Endothelial cell of umbilical vein (primary cell): ENCODE results near the gene SPTBN5. TPM values are rescaled to one million over a fixed set of nuclear protein-coding genes. Genes with fewer than 3 reads are reported as not detected.

Experiments used
- BruUV-seq: library from RNA; stranded (reverse); fragments of 400-500 nt; replicated peaks from 2 replicates; lab custom pipeline; 2021; lab: Mats Ljungman, UMichigan
- CTCF ChIA-PET: fragments of 300-600, 350-600 bp; sonication (Branson Sonifier 250); formaldehyde crosslinking; loops from one replicate; lab custom pipeline; 2021; ENCODE audit warnings: antibody characterized with exemption, inconsistent platforms; lab: Charles Lee
- POLR2A ChIA-PET: fragments of 300-600, 350-600 bp; sonication (Branson Sonifier 250); formaldehyde crosslinking; loops from one replicate; lab custom pipeline; 2021; ENCODE audit warnings: antibody characterized with exemption, inconsistent platforms; lab: Charles Lee
- DNase-seq: peaks from one replicate; pipeline ENCODE4 v3.0.0-alpha.2; 2011; ENCODE audit warnings: low read depth, low spot score
- FAIRE-seq: peaks from 2 replicates; lab custom pipeline; 2011; peaks lifted over from hg19 to GRCh38; lab: Jason Lieb, UNC
- H2AFZ ChIP-seq: 2 replicates; pipeline ENCODE4 v1.6.0; 2012; ENCODE audit warnings: low read depth, low read length, control low read depth, inconsistent platforms
- H3K27ac ChIP-seq: 2 replicates; pipeline ENCODE4 v1.5.1; 2011; ENCODE audit warnings: low read depth, mild to moderate bottlenecking, control low read depth, low read length, moderate library complexity; ENCODE audit not compliant: insufficient read depth
- H3K27me3 ChIP-seq, 2 experiments: 2 replicates each; pipeline versions ENCODE4 v1.6.0 to v1.6.1; 2011; ENCODE audit warnings: low read length in 2 of 2, mixed read lengths in 1 of 2; ENCODE audit not compliant: control insufficient read depth in 2 of 2, insufficient read depth in 2 of 2
- H3K36me3 ChIP-seq, 2 experiments: 2 replicates in 1 of 2; 3 replicates in 1 of 2; pipeline ENCODE4 v1.5.1; 2011; ENCODE audit warnings: low read length in 2 of 2, mild to moderate bottlenecking in 1 of 2, moderate library complexity in 1 of 2; ENCODE audit not compliant: control insufficient read depth in 2 of 2, insufficient read depth in 2 of 2; ENCODE audit errors: extremely low read depth in 1 of 2
- H3K4me1 ChIP-seq: 3 replicates; pipeline ENCODE4 v1.5.1; 2011; ENCODE audit warnings: mild to moderate bottlenecking, low read length; ENCODE audit not compliant: control insufficient read depth, insufficient read depth; ENCODE audit errors: extremely low read depth
- H3K4me2 ChIP-seq: 2 replicates; pipeline ENCODE4 v1.6.1; 2011; ENCODE audit warnings: low read length, control low read depth, mixed read lengths; ENCODE audit not compliant: insufficient read depth
- H3K4me3 ChIP-seq, 3 experiments: fragments of 200-600 bp in 1 of 3; sonication (generic), shearing (Covaris generic) in 1 of 3; replicated peaks in 1 of 3; 2 replicates each; pipeline ENCODE4 v1.5.1; 2011 to 2016; ENCODE audit warnings: control low read depth in 3 of 3, low read length in 3 of 3, mild to moderate bottlenecking in 2 of 3, inconsistent platforms in 1 of 3, low read depth in 1 of 3, moderate library complexity in 1 of 3; ENCODE audit not compliant: insufficient read depth in 1 of 3
- H3K79me2 ChIP-seq: 2 replicates; pipeline ENCODE4 v1.6.0; 2012; ENCODE audit warnings: low read length, inconsistent platforms; ENCODE audit not compliant: control insufficient read depth, insufficient read depth
- H3K9ac ChIP-seq: replicated peaks from 2 replicates; pipeline ENCODE3; 2011; ENCODE audit warnings: low read length, control low read depth; ENCODE audit not compliant: insufficient read depth; ENCODE audit errors: extremely low read depth
- H3K9me1 ChIP-seq: replicated peaks from 3 replicates; pipeline ENCODE4 v1.6.0; 2011; ENCODE audit warnings: mild to moderate bottlenecking, low read length; ENCODE audit not compliant: control insufficient read depth, insufficient read depth; ENCODE audit errors: extremely low read depth
- H3K9me3 ChIP-seq: replicated peaks from 2 replicates; pipeline ENCODE4 v1.5.1; 2012; ENCODE audit warnings: low read length, inconsistent platforms; ENCODE audit not compliant: control insufficient read depth, insufficient read depth
- H4K20me1 ChIP-seq: replicated peaks from 2 replicates; pipeline ENCODE3; 2011; ENCODE audit warnings: mild to moderate bottlenecking, low read length; ENCODE audit not compliant: control insufficient read depth, insufficient read depth; ENCODE audit errors: extremely low read depth
- CTCF ChIP-seq, 2 donors: IDR thresholded peaks; 1 replicate in 1 of 2; 2 replicates in 1 of 2; pipeline ENCODE4 v1.5.1; 2011; ENCODE audit warnings: low read length in 2 of 2, mild to moderate bottlenecking in 2 of 2, moderate library complexity in 2 of 2, control low read depth in 1 of 2, inconsistent platforms in 1 of 2, low read depth in 1 of 2; ENCODE audit not compliant: insufficient read depth in 1 of 2; ENCODE audit errors: extremely low read depth in 1 of 2
- EZH2 ChIP-seq: IDR thresholded peaks from 2 replicates; pipeline ENCODE4 v1.6.1; 2012; ENCODE audit warnings: borderline replicate concordance, low read depth, mild to moderate bottlenecking, moderate library complexity, low read length, inconsistent platforms; ENCODE audit not compliant: severe bottlenecking
- FOS ChIP-seq: IDR thresholded peaks from 2 replicates; pipeline ENCODE4 v1.6.1; 2011; ENCODE audit warnings: mild to moderate bottlenecking, low read length, moderate library complexity, borderline replicate concordance; ENCODE audit not compliant: insufficient read depth
- GATA2 ChIP-seq: IDR thresholded peaks from 2 replicates; pipeline ENCODE4 v1.7.0; 2011; ENCODE audit warnings: low read depth, mild to moderate bottlenecking, moderate library complexity, mixed read lengths, low read length; ENCODE audit not compliant: insufficient read length, insufficient read depth
- JUN ChIP-seq: IDR thresholded peaks from 2 replicates; pipeline ENCODE4 v1.6.1; 2011; ENCODE audit warnings: borderline replicate concordance, low read depth; ENCODE audit not compliant: insufficient read length, insufficient read depth
- MAX ChIP-seq: IDR thresholded peaks from 2 replicates; pipeline ENCODE4 v1.6.1; 2011; ENCODE audit not compliant: insufficient read depth, insufficient read length
- MYC ChIP-seq: IDR thresholded peaks from one replicate; pipeline ENCODE4 v1.6.1; 2011; ENCODE audit warnings: mild to moderate bottlenecking, low read depth, low read length
- POLR2A ChIP-seq: IDR thresholded peaks from 2 replicates; pipeline ENCODE4 v1.6.1; 2012; ENCODE audit warnings: low read depth, mild to moderate bottlenecking, control low read depth, low read length
- POLR2AphosphoS5 ChIP-seq: IDR thresholded peaks from 2 replicates; pipeline ENCODE4 v1.6.1; 2012; ENCODE audit warnings: low read depth, mild to moderate bottlenecking, control low read depth, low read length, moderate library complexity; ENCODE audit not compliant: insufficient read depth
- dilution Hi-C: fragments of 300-500 bp; cut with MboI; formaldehyde crosslinking; loops from one replicate; pipeline ENCODE4 v1.15.0; 2019; ENCODE audit warnings: low sequenced_read_pairs; ENCODE audit not compliant: extremely low pct_ligation_motif_present
- intact Hi-C: fragments of 100-400 bp; cut with micrococcal nuclease; formaldehyde crosslinking; loops from one replicate; pipeline ENCODE4 v1.10.0; 2022
- polyA plus RNA-seq, 4 experiments: library from polyadenylated mRNA; depleted of rRNA in 3 of 4; stranded (reverse) in 3 of 4; unstranded in 1 of 4; fragments of >200 nt; gene quantifications; 2 replicates each; pipeline versions ENCODE4 v1.2.1 to v1.2.3, GENCODE V29; 2011 to 2012; ENCODE audit warnings: missing spikeins in 1 of 4
- total RNA-seq: library from RNA; stranded (reverse); gene quantifications from 2 replicates; pipeline ENCODE4 v1.2.3, GENCODE V29; 2021

The SPTBN5 gene
- total and polyA plus RNA-seq, 2 donors (not counting 3 experiments of a cell fraction or from before 2014, with no cell fraction given), result 12.0 to 19.0 TPM

GRCh38 chr15:41822957-41823356, 70.9 kb downstream of the SPTBN5 start:
- no peak overlapping the region for H3K27ac ChIP-seq
- dilution Hi-C loops (no loop called here), intact Hi-C loops (no loop called here)
- ChIA-PET POLR2A (no interaction called here), CTCF (interaction anchor here (0.8 to 1.5 kb wide), 3 partner anchors 49 to 82 kb away, joined by 3 to 6 read pairs (median 5); partner anchors contain the start of gene MAPKBP1)
- peaks cover 8 to 39% of the 10 kb centered on the region in 2 experiments for H3K36me3 ChIP-seq
- BruUV-seq, result no TSS peak
- H3K27me3 ChIP-seq, result no peaks in the 10 kb centered on the region
- no peak overlapping the region for H3K9ac ChIP-seq
- H3K9me1 ChIP-seq, result no peaks in the 10 kb centered on the region
- peaks cover 3% of the 10 kb centered on the region for H3K4me1 ChIP-seq
- FAIRE-seq (no peak), DNase-seq (no peak)
- TF ChIP-seq POLR2AphosphoS5, result no peak
- H4K20me1 ChIP-seq, result no peaks in the 10 kb centered on the region
- no peaks in the 10 kb centered on the region for H3K79me2 ChIP-seq
- H3K4me2 ChIP-seq, result no peak overlapping the region
- H2AFZ ChIP-seq, result no peak overlapping the region
- H3K4me3 ChIP-seq, result no peak overlapping the region
- no peaks in the 10 kb centered on the region for H3K9me3 ChIP-seq

GRCh38 chr15:41822471-41822870, 71.4 kb downstream of the SPTBN5 start:
- no peaks in the 10 kb centered on the region for H3K27me3 ChIP-seq
- no peak overlapping the region for H3K4me3 ChIP-seq
- no peak overlapping the region for H2AFZ ChIP-seq
- dilution Hi-C loops, result no loop called here
- no peak overlapping the region for H3K27ac ChIP-seq
- FAIRE-seq, result no peak
- peaks cover under 1% of the 10 kb centered on the region for H3K4me1 ChIP-seq
- TF ChIP-seq MAX (no peak), GATA2 (no peak), POLR2AphosphoS5 (no peak), MYC (no peak), FOS (no peak), CTCF (IDR thresholded peaks at IDR 0.05; ENCODE audit: extremely low read depth in 1 of 2, insufficient read depth in 1 of 2, low read depth in 1 of 2, low read length in 2 of 2) (no peak), POLR2A (no peak), EZH2 (no peak), JUN (no peak)
- H4K20me1 ChIP-seq, result no peaks in the 10 kb centered on the region
- CTCF ChIA-PET, result interaction anchor here (1.3 to 1.5 kb wide), 2 partner anchors 11 to 50 kb away, joined by 5 to 6 read pairs; no protein-coding TSS in a partner anchor
- H3K9ac ChIP-seq, result no peak overlapping the region
- H3K9me3 ChIP-seq, result no peaks in the 10 kb centered on the region
- intact Hi-C loops, result no loop called here
- POLR2A ChIA-PET, result no interaction called here
- peaks cover 8 to 44% of the 10 kb centered on the region in 2 experiments for H3K36me3 ChIP-seq
- BruUV-seq, result no TSS peak
- H3K79me2 ChIP-seq, result no peaks in the 10 kb centered on the region
- DNase-seq, result no peak
- no peaks in the 10 kb centered on the region for H3K9me1 ChIP-seq
- H3K4me2 ChIP-seq, result no peak overlapping the region
